Heart right ventricle (tissue), 16 donors: ENCODE results near the gene NOP10. TPM values are rescaled to one million over a fixed set of nuclear protein-coding genes. Genes with fewer than 3 reads are reported as not detected.

Experiments
- ATAC-seq, 8 donors: fragments of 200-7000 bp; cut with Tn5 transposase; one replicate each; pipeline ENCODE4 v1.9.1; 2020; ENCODE audit warnings: mild to moderate bottlenecking in 8 of 8, moderate library complexity in 8 of 8, moderate number of reproducible peaks in 1 of 8
- DNase-seq, 2 donors: peaks; one replicate each; pipeline ENCODE4 v3.0.0-alpha.2; 2020
- H3K27ac ChIP-seq, 10 donors: fragments of 200-600 bp; sonication (generic) in 2 of 10; one replicate each; pipeline versions ENCODE4 v1.5.0 to v1.8.0; 2020 to 2022; ENCODE audit warnings: mild to moderate bottlenecking in 3 of 10
- H3K27me3 ChIP-seq, 7 donors: fragments of 200-600 bp; one replicate each; pipeline ENCODE4 v1.8.0; 2021 to 2022; ENCODE audit warnings: mild to moderate bottlenecking in 2 of 7
- H3K36me3 ChIP-seq, 9 donors: fragments of 200-600 bp; sonication (generic) in 1 of 9; one replicate each; pipeline versions ENCODE4 v1.5.0 to v1.8.0; 2020 to 2022; ENCODE audit warnings: mild to moderate bottlenecking in 2 of 9
- H3K4me1 ChIP-seq, 9 donors: fragments of 200-600 bp; sonication (generic) in 1 of 9; one replicate each; pipeline versions ENCODE4 v1.5.0 to v1.8.0; 2020 to 2022; ENCODE audit warnings: mild to moderate bottlenecking in 4 of 9
- H3K4me3 ChIP-seq, 10 donors: fragments of 200-600 bp; sonication (generic) in 2 of 10; one replicate each; pipeline versions ENCODE4 v1.5.0 to v1.8.0; 2020 to 2022; ENCODE audit warnings: mild to moderate bottlenecking in 7 of 10, moderate library complexity in 2 of 10
- H3K9me3 ChIP-seq, 11 donors: fragments of 200-600 bp in 10 of 11; sonication (generic) in 2 of 11; one replicate each; pipeline versions ENCODE4 v1.5.0 to v1.8.0; 2013 to 2022; ENCODE audit warnings: mild to moderate bottlenecking in 2 of 11, control low read depth in 1 of 11, moderate library complexity in 1 of 11
- WGBS, 2 donors: extraction: QIAGEN DNeasy Blood & Tissue Kit; methylation state at CpG; one replicate each; pipeline ENCODE4 v1.1.7; 2013; ENCODE audit warnings: inconsistent platforms in 1 of 2; 5-methylcytosine and 5-hydroxymethylcytosine counted together
- intact Hi-C, 10 donors: fragments of 100-400 bp; cut with DNase I; formaldehyde crosslinking; loops; one replicate each; pipeline versions ENCODE4 v1.11.1 to v1.14.2; 2022
- polyA plus RNA-seq, 2 donors: library from polyadenylated mRNA; stranded (reverse); fragments of 200-250 nt; gene quantifications; one replicate each; pipeline ENCODE4 v1.2.3, GENCODE V29; 2013
- total RNA-seq, 10 donors: library from RNA; stranded (reverse); fragmentation: NEBNext Ultra II Directional in 3 of 10; extraction: Animal tissue kit (Norgen Biotek cat#: 25700) in 3 of 10; gene quantifications; one replicate each; pipeline versions ENCODE4 v1.2.1 to v1.2.4, GENCODE V29; 2021 to 2023
- TF ChIP-seq, protein P1 (sequence below), 9 donors: fragments of 200-600 bp; sonication (generic) in 2 of 9; IDR thresholded peaks; one replicate each; pipeline versions ENCODE4 v1.5.0 to v1.8.0; 2021 to 2022; ENCODE audit warnings: antibody characterized with exemption in 9 of 9, mild to moderate bottlenecking in 5 of 9, moderate library complexity in 1 of 9
- donor health status: Arrhythmogenic right ventricular cardiomyopathy.
- donor health status: ischemic (EF 13 %, LVEDD 7.1; RV severe dilation, severe dysfunction).
- donor health status: healthy with polysubstance abuse.
- donor health status: DM: no; HTN: yes; CAD: no.
- donor health status: DM: no; HTN: no; CAD: no.
- donor health status: ischemic (EF 25% LVEDD 6.9; RV normal size, moderate dysfunction).
- donor health status: ischemic (EF 25% LVEDD 5.7; RV mildly dilated, moderate dysfunction).
- donor health status: healthy.
- donor health status: DM: yes; HTN: yes; CAD: no.
- donor health status: Ischemic cardiomyopathy.
- donor health status: ischemic (EF 35%, LVEDD 5.7; RV mildly dilated, moderate dysfunction).
- donor health status: nonischemic (EF 11% LVEDD 7.7; RV severe dilation, severe dysfunction).
- donor health status: DM: yes; HTN: yes; CAD: no.
- donor health status: PGD.
- donor health status: ischemic (EF 29% LVEDD 5.4; RV normal size, mild dysfunction).
- donor health status: nonischemic (EF 23%, LVEDD 6.1; RV moderate dilation, normal function).

The NOP10 gene
- total and polyA plus RNA-seq, 12 donors = 92.3 to 410 (median 119) TPM

DNA sequence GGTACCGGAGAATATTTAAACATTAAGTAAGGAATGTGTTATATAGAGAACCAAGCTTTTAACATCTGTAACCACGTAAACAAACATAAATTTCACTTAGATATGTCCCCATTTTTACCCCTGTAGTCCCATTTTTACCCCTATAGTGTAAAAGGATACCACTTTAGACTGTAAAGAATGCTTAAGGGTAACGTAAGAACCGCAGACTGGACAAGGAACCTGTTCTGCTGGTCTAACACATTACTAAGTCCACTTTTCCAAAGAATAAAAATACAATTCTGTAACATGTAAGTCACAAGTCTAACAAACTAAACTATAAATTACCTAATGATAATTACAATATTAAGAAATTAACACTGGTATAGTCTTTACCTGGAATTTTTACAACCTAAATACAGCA lies 8.3 kb downstream of the NOP10 start:
- Histone ChIP-seq H3K9me3 (no peaks in the 10 kb centered on the region), H3K27ac (peak overlapping the region in 6 of 10 donors; percentile 52 to 99 (median 94)), H3K36me3 (peaks cover 0 to 13% (median 0%) of the 10 kb centered on the region in 9 donors), H3K27me3 (no peaks in the 10 kb centered on the region), H3K4me1 (peaks cover 7 to 67% (median 40%) of the 10 kb centered on the region in 9 donors), H3K4me3 (peak overlapping the region in 6 of 10 donors; percentile 17 to 95 (median 90))
- intact Hi-C loops = loop anchor here in 2 of 10 donors (5.0 to 10.0 kb wide), 2 partner anchors 77 to 80 kb away; no protein-coding TSS in a partner anchor
- DNase-seq (no peak), ATAC-seq (no peak)
- 73 to 78% methylated on average over 4 of the region's 4 CpGs for WGBS, 2 donors
- TF ChIP-seq, protein P1, sequence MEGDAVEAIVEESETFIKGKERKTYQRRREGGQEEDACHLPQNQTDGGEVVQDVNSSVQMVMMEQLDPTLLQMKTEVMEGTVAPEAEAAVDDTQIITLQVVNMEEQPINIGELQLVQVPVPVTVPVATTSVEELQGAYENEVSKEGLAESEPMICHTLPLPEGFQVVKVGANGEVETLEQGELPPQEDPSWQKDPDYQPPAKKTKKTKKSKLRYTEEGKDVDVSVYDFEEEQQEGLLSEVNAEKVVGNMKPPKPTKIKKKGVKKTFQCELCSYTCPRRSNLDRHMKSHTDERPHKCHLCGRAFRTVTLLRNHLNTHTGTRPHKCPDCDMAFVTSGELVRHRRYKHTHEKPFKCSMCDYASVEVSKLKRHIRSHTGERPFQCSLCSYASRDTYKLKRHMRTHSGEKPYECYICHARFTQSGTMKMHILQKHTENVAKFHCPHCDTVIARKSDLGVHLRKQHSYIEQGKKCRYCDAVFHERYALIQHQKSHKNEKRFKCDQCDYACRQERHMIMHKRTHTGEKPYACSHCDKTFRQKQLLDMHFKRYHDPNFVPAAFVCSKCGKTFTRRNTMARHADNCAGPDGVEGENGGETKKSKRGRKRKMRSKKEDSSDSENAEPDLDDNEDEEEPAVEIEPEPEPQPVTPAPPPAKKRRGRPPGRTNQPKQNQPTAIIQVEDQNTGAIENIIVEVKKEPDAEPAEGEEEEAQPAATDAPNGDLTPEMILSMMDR (IDR thresholded peaks at IDR 0.05) = no peak

DNA sequence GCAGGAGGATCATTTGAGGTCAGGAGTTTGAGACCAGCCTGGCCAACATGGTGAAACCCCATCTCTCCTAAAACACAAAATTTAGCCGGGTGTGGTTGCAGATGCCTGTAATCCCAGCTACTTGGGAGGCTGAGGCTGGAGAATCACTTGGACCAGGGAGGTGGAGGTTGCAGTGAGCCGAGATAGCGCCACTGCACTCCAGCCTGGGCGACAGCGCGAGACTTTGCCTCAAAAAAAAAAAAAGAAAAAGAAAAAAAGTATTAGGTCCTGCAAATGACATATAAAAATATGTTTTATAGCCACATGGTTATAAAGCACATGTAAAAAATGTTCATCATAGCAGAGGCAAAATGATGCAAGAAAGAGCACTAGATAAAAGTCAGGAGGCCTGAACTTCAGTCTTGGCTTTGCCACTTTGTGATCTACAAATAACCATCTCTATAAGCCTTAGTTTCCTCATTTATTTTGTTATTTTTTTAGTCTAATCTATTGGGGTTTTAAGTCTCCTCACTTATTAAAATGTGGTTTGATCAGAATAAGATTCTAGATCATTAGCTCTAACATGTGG lies 10.3 kb downstream of the NOP10 start:
- Histone ChIP-seq H3K9me3 (no peaks in the 10 kb centered on the region), H3K27ac (peak overlapping the region in 1 of 10 donors; percentile 99), H3K27me3 (no peaks in the 10 kb centered on the region), H3K4me1 (peaks cover 7 to 65% (median 33%) of the 10 kb centered on the region in 9 donors), H3K4me3 (no peak overlapping the region), H3K36me3 (peaks cover 0 to 3% (median 0%) of the 10 kb centered on the region in 9 donors)
- TF ChIP-seq, protein P1 (IDR thresholded peaks at IDR 0.05) = no peak
- 97 to 98% methylated on average over 6 of the region's 6 CpGs for WGBS, 2 donors
- intact Hi-C loops = loop anchor here in 1 of 10 donors (10.0 kb wide), 1 partner anchor 78 kb away; no protein-coding TSS in a partner anchor
- ATAC-seq = no peak
- no peak for DNase-seq

DNA sequence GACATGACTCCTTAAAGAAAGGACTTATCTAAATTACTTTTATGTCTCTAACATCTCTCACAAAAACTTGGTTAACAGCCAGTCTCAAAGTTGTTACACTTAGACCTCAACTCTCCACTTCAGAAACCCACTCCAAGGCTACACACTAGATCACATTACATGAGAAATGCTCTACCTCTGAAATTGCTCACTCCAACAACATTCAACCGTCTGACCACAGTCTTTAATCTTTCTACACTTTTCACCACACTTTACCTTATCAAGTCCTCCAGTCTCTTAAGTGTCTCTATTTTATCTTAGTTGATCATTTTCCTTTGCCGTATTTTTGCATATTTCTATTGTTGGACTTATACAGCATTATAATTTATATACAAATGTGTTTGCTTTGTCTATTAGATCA lies 11.1 kb downstream of the NOP10 start:
- peak overlapping the region in 1 of 10 donors; percentile 0 for H3K27ac ChIP-seq
- ATAC-seq (no peak), DNase-seq (no peak)
- peaks cover 0 to 3% (median 0%) of the 10 kb centered on the region in 9 donors for H3K36me3 ChIP-seq
- WGBS, 2 donors = 49 to 60% methylated on average over 2 of the region's 2 CpGs
- H3K4me1 ChIP-seq = peaks cover 4 to 67% (median 30%) of the 10 kb centered on the region in 9 donors
- TF ChIP-seq, protein P1 (IDR thresholded peaks at IDR 0.05) = no peak
- intact Hi-C loops = loop anchor here in 1 of 10 donors (10.0 kb wide), 1 partner anchor 77 kb away; no protein-coding TSS in a partner anchor
- no peaks in the 10 kb centered on the region for H3K9me3 ChIP-seq
- H3K27me3 ChIP-seq = no peaks in the 10 kb centered on the region
- no peak overlapping the region for H3K4me3 ChIP-seq

DNA sequence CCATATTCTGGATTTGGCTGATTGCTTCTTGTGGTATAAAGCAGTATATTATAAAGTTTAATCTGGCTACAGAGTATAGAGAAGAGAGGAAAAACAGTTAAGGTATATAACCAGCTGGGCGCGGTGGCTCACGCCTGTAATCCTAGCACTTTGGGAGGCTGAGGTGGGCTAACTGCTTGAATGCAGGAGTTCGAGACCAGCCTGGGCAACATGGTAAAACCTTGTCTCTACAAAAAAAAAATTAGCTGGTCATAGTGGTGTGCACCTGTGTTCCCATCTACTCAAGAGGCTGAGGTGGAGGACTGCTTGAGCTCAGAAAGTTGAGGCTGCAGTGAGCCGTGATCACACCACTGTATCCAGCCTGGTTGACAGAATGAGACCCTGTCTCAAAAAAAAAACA lies 12.7 kb downstream of the NOP10 start:
- WGBS, 2 donors = 97 to 98% methylated on average over 5 of the region's 5 CpGs
- H3K4me1 ChIP-seq = peaks cover 0 to 52% (median 21%) of the 10 kb centered on the region in 9 donors
- TF ChIP-seq, protein P1 (IDR thresholded peaks at IDR 0.05) = no peak
- ATAC-seq (no peak), DNase-seq (no peak)
- H3K27ac ChIP-seq = no peak overlapping the region
- peaks cover 0 to 3% (median 0%) of the 10 kb centered on the region in 9 donors for H3K36me3 ChIP-seq
- no peak overlapping the region for H3K4me3 ChIP-seq
- intact Hi-C loops = loop anchor here in 1 of 10 donors (10.0 kb wide), 1 partner anchor 75 kb away; no protein-coding TSS in a partner anchor
- no peaks in the 10 kb centered on the region for H3K27me3 ChIP-seq
- no peaks in the 10 kb centered on the region for H3K9me3 ChIP-seq
